NCI-H2081 (cell line): Measurements from ENCODE around the gene CTPS2.
A peak's percentile ranks its signal among the peaks of the same experiment; 100 is the strongest.
"Not testable (repeated sequence)": the region's sequence is repeated elsewhere in the genome, so short reads cannot be mapped to it uniquely, and the experiment has no call there.

Experiments
- DNase-seq, 2 experiments: peaks; one replicate each; lab custom pipeline; 2025; lab: John Stamatoyannopoulos, UW

The CTPS2 gene

DNA sequence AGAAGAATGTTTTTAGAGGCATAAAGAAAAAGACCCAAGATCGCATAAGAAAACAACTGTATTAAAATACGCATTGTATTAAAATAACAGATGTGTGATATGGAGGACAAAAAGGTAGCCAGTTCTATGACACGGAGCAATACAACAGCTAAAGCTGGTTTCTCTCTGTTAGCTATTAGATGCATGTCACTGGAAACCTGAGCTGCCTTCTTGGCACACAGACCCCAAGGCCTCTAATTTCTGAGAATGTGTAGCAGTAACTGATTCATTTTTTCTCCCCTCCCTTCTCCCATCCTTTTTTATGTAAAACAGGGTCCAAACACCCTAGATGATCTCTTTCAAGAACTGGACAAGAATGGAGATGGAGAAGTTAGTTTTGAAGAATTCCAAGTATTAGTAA lies 58.4 kb downstream of the CTPS2 start:
- no peak for DNase-seq

DNA sequence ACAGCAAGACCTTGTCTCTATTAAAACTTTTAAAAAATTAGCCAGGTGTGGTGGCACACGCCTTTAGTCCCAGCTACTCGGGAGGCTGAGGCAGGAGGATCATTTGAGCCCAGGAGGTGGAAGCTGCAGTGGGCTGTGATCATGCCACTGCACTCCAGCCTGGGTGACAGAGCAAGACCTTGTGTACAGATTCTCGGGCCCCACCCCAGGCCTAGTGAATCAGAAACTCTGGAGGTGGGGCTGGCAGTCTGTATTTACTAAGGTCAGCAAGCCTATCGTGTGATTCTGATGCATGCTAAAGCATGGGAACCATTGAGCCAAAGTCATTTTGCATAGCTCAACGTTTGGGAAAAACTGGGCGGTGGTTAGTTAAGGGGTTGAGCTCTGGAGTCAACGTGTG lies 59.0 kb downstream of the CTPS2 start:
- DNase-seq, result no peak

DNA sequence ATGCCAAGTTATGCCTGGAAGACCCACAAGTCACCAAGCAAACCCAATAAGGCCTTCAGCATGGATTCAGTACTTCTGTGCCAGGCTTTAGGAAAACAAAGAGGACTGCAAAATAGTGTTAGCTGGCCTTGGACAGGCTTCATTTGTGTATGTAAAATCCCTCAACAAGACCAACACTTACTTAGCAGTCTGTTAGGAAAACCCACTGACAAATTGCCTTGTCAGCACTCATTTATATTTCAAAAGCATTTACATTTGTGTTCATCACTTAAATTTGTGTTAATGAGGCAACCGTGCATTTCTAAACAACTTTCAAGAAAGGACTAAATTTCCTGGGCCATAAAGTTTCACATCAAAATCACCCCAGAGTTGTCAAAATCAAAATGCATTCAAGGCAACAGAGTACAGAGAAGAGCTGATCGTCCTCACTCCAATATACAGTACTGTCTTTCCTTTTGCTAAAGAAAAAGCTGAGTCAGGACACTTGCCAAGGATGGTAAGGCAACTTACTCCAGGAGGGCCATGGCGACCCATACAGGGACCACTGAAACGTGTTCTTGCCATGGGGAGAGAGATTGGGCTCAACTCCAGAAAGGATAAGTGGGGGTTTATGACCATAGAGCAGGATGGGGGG lies 61.0 kb downstream of the CTPS2 start:
- DNase-seq, result no peak

DNA sequence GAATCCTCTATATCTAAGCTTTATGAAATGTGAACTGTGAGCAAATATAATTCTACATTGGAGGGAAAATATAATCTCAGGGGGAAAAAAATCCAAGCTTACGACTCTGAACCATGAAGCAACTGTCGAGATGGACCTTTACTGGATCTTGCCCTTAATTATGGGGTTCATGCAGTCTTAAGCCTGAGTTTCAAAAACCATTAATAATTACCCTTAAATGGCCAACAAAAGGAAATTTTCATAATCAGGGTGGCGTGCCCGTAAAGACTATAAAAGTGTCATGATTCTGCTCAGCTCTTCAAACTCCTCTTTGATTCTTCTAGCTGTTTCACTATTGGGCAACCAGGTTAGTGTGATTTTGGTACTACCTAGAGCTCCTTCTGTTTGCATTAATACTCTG lies 62.6 kb downstream of the CTPS2 start, which contains the start of gene S100G:
Gene S100G (plus strand): TSS at position 301 of the 400 bp plus-strand sequence. CDS start 849 bp downstream, outside the sequence.
- no peak for DNase-seq

DNA sequence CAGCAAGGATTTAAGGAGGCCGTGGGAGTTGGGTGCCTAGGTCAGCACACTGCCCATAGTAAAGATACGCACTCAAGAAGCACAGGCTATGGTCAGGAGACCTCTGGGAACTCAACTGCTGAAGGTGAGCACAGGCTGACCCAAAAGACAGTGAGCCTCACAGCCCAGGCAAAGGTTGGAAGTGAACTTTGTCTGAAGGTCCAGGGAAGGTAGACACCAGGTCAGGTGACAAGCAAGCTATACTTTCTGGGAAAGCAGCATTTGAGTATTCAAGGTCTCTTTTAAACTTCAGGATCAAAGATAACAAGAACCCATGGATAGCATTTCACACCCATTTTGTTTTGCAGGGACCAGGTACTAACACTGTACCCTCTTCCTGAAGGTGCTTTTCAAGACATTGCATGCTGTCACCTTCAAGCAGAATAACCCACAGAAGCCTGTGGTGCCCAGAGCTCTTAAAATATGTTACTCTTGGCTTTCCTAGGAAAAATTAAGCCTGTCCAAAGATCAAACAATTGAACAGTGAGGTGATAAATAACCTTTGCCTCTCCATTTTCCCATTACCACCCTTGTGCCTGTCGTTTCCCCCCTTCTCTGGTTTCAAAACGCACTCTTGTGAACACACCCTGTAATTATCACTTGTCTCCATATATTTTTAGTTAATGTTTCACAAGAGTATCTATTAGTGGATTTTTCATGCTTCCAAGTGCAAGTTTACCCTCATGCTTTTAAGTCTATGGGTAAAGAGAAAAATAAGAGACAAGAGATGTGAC lies 65.9 kb downstream of the CTPS2 start:
- DNase-seq, result peak; percentile 1 to 29

DNA sequence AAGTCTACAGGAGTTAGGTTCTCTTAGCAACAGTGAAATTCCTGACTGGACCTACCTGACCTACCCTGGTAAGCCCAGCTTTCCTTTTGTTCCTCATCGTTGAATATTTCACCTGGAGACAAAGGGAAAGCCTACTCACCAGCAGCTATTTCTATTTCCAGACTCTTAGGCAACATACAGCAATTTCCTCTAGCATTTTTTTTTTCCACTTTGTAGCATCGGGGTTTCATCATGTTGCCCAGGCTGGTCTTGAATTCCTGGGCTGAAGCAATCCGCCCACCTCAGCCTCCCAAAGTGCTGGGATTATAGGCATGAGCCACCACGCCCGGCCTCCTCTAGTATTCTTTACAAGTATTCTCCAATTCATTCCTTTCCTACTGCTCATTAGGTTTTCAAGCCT lies 69.3 kb downstream of the CTPS2 start:
- no peak for DNase-seq

DNA sequence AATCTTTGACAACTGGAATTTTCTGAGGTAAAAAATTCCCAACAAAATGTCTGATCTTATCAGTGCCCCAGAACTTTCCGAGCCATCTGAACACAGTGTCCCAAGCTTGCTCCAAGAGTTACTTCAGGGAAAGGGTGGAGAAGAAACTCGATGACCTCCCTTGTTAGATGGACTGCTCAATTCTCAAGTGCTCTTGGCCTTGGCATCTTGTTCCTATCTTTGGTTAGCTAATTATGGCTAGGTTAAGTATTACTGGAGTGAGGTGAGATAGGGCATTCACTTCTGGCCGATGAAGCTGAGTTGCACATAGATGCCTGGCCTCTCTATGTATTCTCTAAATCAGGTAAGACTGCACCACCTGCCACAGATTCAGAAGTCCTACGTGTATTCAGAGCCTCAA lies 71.6 kb downstream of the CTPS2 start:
- no peak for DNase-seq

DNA sequence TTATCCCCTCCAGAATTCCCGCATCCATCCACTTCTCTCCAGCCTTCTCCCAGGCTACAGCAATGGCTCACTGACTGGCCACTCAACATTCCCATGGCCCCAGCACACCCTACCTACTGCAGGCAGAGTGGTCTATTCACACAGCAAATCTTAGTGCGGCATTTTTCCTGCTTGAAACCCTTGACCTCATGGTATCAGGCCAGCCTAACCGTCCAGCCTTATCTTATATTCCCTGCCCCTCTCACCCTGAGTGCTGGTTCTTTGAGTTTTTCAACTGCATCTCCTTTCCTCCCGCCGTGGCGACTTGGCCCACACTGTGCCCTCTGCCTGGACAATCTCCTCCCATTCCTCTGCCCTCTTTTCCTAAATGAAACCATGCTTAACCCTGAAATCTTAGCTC lies 72.5 kb downstream of the CTPS2 start:
- DNase-seq, result no peak

DNA sequence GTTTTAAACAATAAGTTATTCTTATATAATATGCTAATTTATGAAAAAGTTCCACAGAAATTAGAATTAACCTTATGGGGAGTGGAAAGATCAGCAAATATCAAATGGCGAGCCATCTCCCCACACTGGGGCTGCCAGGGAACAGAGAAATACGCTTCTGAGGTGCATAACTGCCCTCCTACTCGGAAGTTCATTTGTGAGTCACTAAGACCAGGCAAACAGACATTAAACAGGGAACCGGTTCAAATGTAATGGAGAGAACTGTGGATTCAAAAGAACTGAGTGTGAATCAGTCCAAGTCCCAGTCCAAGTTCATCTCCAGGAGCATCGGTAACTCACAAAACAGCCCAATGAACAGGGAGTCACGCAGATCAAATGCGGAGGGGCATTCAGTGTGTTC lies 73.9 kb downstream of the CTPS2 start:
- DNase-seq, result no peak

DNA sequence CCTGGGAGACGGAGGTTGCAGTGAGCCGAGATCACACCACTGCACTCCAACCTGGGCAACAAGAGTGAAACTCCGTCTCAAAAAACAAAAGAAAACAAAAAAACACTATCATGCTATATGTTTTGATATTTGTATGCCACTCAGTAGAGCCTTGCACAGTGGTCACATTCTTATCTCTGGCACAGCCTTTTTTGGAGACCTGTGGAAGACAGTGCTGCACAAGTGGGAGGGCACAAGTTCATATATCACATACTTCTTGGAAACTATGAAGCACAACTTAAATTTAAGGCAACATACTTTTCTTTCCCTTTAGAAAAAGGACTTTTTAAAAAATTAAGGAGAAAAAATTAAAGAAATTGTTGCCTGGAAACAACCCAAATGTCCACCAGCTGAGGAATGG lies 76.9 kb downstream of the CTPS2 start:
- no peak for DNase-seq

DNA sequence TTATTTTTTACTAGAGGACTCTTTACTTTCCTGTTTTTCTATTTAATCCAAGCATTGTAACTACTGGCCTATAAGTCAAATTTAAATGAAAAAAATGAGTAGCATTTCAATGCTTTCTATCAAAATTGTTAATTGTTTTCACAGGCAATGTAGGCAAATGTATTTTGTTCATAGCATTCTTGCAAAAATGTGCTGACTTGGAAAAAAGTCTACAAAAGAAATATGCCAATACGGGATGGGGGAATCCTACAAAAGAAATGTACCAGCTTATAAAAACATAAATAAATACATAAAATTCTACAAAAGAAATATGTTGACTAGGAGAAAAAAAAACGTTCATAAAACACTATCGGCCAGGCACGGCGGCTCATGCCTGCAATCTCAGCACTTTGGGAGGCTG lies 77.4 kb downstream of the CTPS2 start:
- DNase-seq, result no peak

DNA sequence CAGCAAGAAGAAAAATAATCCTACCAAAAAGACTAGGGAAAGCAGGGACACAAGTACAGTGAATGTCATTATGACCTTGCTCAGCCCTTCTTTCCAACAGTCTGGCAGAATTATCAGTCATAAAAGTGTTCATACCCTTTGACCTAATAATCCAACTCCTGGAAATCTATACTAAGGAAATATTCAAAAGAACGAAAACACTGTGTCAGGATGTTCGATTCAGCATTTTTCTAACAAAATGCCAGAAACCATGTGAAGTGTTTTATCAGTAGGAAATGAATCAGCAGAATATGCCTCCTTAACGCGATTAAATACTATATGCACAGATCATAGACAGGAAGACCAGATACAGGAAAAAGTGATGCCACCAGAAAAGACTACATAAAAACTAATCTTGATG lies 78.7 kb downstream of the CTPS2 start:
- DNase-seq, result no peak

DNA sequence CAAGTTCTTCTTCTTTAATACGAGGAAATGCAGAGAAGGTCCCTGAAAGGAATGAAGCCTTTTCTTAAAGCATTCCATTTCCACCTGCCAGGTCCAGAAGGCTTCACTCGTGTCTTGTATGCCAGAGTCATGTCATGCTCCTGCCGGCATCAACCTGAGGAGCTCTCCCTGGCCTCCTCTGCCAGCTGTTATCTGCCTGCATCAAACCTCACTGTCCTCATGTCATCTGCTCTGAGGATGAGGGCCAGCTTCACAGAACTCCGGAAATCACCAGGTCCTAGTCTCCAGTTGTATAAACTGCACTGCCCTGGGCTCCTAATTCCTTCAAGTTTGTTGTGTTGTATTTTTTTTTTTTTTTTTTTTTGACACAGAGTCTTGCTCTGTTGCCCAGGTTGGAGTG lies 82.6 kb downstream of the CTPS2 start:
- no peak for DNase-seq

DNA sequence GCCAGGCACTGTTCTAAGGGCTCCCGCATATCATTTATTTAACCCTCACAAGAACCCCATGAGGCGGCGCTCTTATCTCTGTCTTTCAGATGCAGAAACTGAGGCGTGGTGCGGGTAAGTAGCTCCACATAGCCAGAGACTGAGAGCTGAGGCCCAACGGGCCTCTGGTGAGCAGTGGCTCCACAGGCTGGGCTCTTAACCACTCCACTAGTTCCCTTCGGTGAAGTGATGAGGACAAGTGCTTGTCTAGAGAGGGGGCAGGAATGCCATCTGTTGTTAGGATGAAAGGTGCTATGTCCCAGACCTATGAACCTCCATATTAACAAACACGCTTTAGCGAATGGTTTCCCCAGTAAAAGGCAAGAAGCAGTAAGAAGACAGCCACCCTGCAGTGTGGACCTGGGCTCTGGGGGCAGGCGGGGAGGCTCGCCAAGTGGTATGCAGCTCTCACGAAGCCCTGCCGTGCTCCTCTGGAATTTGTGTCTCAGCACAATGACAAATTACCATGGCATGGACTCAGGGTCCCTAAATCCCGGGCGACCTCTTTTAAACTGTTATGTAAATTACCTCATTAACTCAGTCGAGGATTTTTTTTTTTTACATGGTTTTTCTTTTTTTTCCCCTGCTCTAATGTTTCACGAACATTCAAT lies 83.4 kb downstream of the CTPS2 start:
- DNase-seq, result no peak

DNA sequence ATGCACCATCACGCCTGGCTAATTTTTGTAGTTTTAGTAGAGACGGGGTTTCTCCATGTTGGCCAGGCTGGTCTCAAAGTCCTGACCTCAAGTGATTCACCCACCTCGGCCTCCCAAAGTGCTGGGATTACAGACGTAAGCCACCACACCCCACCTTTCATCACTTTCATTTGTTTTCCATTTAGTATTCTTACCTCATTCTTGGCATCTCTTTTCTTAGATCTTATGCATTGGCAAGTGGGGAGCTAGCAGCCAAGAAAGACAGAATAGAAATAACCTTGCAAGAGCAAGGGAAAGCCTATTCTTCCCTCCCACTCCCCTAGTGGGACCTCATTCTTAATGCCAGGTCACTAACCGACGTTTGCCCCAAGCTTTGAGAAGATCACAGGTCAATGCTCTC lies 84.0 kb downstream of the CTPS2 start:
- DNase-seq, result not testable (repeated sequence)

DNA sequence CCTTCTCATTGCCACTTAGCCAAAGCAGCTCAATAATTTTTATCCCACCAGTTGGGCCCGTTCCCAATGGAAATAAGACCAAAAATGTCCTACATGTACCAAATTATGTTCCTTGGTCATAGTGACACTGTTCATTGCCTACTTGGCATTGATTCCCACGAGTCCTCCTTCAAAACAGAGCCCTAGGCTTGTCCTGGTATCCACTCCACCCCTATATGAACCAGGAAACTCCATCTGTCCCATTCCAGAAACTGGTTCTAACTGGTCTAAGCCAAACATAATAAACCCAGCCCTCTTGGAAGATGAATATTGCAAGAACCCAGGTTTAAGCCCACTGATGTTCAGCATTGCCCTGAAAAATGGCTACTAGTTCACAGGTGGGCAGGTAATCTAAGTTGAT lies 93.4 kb downstream of the CTPS2 start:
- no peak for DNase-seq

DNA sequence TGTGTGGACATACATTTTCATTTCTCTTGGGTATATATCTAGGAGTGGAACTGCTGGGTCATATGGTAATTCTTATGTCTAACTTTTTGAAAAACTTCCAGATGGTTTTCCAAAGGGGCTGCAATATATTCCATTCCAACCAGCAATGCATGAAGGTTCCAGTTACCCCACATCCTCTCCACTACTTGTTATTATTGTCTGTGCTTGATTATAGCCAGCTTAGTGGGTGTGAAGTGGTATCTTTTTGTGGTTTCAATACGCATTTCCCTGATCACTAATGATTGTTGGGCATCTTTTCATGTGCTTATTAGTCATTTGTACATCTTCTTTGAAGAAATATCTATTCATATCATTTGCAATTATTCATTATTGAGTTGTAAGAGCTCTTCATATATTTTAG lies 94.0 kb downstream of the CTPS2 start:
- DNase-seq, result no peak

DNA sequence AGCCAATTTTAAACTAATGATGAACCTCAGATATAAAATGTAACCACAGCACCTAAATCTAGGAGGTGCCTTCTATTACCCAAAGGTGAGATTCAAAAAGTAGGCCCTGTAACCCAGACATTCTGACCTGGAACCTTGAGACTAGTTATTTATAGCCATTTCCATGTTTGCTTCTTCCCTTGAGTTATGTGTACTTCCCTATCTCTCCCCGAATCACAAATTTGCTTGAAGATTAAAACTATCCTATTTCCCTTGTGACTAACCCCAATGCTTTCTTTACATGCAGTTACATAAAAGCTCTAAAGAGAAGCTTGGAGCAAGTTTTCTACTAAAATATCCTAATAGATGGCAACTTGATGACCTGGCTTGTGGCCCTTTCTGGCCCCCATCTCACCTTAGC lies 95.1 kb downstream of the CTPS2 start:
- DNase-seq, result no peak

DNA sequence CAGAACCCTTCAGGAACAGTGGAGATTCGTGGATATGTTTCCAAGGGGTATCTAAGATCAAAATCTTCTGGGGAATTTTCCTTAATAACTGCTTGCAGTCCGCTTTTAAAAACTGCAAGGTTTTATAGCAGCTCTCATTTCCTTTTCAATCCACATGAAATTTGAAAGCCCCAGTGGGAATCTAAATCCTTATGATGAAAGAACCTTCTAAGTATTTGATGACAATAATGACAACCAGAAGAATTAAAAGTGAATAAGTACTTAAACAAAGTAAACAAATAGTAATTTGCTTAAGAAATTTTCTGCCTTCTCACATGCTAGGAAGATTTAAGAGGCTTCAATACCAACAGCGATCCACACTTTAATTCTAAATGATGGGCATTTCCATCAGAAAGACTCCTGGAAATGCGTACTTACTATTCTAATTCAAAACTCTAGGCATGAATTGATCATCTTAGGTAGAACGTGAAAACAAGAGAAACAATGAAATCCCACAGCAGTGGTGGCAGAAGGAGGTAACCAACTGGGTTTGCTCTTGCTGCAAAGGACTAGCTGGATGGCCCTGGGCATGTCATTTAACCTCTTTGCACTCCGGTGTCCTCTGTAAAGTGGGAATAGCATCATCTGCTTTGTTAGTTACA lies 100.1 kb downstream of the CTPS2 start:
- no peak for DNase-seq

DNA sequence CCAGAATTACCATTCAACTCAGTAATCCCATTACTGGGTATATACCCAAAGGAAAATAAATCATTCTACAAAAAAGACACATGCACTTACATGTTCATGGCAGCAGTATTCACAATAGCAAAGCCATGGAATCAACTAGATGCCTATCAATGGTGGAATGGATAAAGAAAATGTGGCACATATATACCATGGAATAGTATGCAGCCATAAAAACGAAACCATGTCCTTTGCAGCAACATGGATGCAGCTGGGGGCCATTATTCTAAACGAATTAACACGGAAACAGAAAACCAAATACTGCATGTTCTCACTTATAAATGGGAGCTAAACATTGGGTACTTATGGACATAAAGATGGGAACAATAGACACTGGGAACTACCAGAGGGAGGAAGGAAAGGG lies 101.8 kb downstream of the CTPS2 start:
- not testable (repeated sequence) for DNase-seq

DNA sequence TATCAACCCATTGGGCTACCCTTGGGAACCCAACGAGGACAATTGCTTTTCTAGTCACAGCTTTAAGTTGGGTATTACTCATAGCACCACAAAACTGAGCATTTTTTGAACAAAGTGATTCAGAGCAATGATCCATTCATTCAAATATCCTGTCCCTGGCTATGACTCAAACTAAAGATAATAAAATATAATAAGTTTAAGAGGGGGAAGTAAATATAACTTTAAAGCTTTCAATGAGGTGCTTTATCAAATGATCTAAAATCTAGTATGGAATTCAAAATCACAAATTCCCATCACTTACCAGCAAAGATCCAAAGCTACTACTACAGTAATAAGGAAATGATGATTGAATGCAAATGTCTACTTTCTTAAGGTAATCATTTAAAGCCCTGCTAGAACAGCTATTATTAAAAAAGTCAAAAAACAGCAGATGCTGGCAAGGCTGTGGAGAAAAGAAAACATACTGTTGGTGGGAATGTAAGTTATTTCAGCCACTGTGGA lies 102.3 kb downstream of the CTPS2 start:
- DNase-seq, result no peak

DNA sequence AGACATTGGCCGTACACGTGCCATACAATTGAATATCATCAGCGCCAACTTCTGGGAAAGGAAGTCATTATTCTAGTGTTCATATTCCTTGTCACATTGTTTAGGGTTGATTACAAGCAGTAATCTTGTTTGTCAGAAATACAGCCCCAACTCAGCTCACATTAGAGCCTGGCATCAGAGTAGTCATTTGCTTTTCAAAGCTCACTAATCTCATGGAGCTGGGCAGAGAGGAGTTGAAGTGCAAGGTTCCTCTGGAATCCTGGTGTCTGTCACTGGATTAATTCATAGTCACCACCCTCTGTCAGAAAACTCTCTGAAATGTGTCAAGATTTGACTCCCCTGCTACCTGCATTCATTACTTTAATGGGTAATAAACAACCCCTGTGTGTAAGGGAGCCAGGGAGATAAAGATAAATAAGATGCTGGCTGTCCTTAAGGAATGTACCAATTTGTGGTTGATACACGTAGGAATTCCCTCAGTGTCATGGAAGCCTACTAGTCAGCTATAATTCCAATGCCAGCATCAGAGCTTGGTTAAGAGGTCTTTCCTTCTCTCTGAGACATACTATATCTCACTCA lies 106.2 kb downstream of the CTPS2 start:
- DNase-seq, result no peak
